Stimulated activated CD4-positive, alpha-beta T cell treated with anti-CD3 and anti-CD28 coated beads, Interleukin-12 subunit alpha, Interleukin-12 subunit beta, amount 100 ng/mL, for 4 hours (primary cell): ENCODE data around the gene BLMH.
"Not testable (repeated sequence)": the region's sequence is repeated elsewhere in the genome, so short reads cannot be mapped to it uniquely, and the experiment has no call there.

Experiments used
- DNase-seq: peaks from one replicate; pipeline ENCODE4 v3.0.0-alpha.2; 2020

BLMH gene

DNA sequence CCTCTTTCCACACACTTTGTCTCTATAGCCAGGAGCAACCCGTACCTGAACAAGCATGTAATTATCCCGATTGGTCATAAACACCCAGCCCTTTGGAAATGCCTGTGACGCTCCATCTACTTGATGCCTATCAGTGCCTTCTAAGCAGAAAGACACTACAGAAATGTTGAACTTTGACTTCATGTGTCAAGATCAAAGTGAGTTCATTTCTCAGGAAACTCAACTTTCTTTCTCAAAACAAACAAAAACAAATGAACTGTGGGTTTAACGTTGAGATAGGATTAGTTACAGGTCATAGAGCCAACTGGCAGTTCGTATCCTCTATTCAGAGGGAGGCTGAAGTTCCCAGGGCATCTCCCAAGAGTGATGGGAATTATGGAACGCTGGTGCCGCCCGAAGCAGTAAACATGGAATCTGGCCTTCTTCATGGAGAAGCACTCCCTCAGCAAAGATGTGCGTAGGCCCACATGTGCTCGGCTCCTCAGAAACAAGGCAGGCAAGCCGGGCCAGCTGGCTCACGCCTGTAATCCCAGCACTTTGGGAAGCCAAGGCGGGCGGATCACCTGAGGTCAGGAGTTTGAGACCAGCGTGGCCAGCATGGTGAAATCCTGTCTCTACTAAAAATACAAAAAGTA, 65.7 kb downstream of the BLMH start:
- DNase-seq, result no peak

DNA sequence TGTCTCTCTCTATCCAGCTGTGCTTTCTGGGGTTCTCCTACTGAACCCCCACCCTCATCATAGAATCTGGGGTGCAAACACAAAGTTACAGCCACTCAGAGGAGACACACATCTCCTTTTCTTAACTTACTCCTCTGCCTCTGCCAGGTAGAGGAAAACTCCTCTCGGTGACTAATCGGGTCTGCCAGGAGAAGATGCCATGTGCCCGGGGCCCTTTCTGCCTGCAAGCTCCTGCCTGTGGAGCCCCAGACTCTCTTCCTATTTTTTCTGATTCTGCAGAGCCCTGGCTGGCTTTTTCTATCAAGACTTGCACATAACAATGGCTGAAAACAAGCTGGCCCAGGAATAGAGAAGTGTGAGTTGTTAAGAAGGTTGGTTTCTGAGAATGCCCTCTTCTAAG, 66.6 kb downstream of the BLMH start:
- no peak for DNase-seq

DNA sequence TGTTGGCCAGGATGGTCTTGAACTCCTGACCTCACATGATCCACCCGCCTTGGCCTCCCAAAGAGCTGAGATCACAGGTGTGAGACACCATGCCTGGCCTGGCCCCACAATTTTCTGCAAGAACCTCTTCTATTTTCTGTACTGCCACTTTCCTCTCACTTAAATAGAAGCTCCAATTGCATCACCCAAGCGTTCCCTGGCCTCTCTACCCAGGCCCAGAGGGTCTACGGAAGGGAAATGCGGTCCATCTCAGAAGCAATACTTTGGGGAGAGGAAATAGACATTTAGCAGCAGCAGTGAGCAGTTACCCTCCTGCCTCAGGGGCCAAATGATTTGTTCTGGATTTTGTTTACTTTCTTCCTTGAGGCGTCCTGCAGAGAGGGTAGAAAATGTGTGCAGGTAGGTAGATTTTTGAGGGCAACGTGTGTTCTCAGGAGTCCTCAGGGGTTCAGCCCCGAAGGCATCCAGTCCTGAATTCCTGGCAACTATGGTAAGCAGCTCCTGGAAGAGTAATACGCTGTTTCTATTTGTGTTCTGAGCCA, 67.3 kb downstream of the BLMH start:
- no peak for DNase-seq

DNA sequence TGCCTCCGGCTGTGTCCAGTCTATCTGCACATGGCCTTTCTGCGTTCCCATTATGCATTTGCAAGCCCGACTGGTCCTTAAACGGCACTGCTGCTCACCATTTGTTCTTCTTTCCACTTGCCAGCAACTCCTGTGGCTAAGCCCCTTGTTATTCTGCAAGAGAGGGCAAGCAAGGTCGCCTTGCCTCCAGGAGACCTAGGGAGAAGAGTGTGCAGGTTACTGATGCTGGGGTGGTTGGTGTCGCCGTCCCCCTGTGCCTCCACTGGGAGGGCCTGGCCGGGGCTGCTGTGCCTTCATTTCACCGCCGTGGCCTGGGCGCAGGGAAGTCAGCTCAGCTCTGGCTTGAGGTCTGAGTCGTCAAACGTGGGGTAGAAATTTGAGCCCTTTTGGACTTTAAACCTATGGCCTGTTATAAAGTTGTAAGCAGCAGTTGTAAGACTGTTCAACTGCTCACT, 69.0 kb downstream of the BLMH start:
- no peak for DNase-seq

DNA sequence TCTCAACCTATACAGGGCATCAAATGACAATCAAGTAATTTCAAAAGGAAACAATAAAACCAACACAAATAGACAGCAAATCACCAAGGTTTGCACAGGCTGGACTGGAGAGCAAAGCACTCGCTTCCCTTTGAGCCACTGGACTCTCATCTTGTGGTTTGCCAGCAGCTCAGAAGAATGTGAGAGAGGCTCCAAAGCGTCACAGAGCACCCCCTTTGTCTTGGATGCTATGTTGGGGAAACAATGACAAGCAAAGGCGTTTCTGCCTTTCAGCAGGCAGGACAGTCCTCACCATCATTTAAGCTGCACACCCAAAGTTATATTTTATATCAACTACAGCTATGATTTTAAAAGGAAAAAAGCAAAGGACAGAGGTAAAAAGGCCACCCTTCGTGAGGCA, 69.5 kb downstream of the BLMH start:
- no peak for DNase-seq

DNA sequence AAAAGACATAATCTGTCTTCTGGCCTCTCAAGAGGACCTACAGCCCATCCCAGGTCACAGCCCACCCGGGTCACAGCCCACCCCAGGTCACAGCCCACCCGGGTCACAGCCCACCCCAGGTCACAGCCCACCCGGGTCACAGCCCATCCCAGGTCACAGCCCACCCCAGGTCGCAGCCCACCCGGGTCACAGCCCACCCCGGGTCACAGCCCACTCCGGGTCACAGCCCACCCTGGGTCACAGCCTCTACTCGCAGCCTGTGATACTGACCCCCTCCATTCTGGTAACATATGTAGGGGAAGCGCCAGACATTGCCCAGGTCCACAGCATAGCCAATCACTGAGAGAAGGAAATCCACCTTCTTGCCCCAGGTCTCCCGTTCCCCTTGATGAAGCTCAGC, 70.4 kb downstream of the BLMH start:
- no peak for DNase-seq

DNA sequence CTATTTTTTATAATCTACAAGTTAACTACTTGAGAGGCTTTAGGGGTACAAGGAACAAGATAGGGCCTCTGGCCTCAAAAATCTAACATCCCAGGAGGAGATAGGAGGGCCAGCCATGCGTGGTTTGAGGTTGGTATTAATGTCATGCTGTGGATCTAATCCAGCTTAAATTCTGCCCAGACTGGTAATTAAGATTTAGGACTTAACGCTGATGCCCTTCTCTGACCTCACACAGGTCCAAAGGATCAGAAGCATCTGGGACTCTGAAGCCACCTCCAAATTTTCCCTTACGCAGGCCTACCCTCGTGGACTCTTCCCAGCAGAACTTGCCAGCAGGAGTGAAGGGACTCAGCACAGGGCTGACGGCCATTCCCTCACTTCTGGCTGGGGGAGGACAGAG, 71.3 kb downstream of the BLMH start:
- no peak for DNase-seq

DNA sequence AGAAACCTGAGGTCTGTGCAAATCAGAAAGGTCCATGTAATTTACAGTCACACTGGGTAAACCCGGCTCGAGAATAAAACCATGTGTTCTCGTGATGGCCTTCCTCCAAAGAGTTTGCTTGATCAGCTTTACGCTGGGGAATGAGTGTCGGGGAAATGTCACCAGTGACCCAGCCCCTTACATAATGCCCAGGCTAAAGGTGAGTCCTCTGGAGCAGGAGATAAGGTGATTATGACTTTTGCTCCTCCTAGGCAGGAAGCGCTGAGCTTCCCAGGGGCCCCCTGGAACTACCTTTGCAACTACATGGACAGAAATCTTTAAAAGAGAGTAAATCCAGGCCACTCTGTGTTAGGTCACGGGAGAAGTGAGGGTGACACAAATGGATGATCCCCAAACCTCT, 71.9 kb downstream of the BLMH start:
- no peak for DNase-seq

DNA sequence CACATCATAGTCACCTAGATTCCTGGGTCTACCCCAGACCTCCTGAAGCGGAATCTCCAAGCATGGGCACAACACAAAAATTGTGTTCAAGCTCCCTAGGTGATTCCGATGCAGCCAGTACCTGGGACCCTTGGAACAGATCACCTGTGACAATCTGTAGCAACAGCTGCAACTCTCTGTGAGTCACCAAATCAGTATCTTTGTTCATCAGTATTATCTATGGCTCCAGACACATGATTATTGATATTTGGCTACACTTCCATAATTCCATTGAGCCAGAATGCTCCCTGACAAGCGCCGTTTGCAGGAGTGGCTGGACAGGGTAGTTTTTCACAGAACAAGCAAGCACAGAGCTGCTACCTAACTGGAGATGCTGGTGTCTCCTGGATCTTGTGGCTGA, 72.4 kb downstream of the BLMH start:
- no peak for DNase-seq

DNA sequence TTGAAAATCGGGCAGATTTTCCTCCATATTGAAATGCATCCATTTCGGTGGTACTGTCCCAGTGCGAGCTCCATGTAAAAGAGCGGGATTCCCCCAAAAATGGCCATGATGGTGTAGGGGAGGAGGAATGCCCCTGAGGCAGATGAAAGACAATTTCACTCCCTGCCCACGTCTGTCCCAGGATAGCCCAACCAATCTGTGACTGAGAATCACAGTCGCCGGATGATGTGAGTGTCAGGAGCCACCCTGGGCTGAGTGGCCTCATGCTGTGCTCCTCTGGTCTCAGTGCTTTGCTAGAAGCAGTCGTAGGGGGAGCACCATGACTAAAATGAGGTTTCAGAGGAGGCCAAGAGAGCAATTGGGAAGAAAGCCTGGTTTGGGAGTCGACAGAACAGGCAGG, 72.9 kb downstream of the BLMH start:
- no peak for DNase-seq

DNA sequence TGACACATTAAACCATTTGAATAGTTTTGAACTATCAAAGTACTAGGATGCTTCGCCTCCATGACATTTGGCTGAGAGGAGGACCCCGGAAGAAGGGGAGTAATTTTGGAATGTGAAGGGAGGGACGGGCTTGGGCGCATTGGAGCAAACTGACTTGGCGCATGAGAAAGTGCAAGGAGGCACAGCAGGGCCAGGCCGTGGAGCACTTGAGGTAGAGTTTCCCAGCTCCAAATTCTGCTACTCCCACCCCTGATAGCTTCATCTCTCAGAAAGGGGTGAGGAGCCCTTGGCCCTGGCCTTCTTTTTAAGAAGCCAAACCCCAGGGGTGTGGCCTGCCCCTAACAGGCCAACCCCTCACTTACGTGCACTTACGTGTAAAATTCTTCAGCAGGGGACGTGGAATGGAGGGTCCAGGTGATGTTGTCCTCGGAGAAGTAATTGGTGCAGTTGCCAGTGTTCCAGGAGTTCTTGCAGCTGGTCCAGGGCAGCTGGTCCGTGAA, 73.9 kb downstream of the BLMH start:
- DNase-seq, result no peak

DNA sequence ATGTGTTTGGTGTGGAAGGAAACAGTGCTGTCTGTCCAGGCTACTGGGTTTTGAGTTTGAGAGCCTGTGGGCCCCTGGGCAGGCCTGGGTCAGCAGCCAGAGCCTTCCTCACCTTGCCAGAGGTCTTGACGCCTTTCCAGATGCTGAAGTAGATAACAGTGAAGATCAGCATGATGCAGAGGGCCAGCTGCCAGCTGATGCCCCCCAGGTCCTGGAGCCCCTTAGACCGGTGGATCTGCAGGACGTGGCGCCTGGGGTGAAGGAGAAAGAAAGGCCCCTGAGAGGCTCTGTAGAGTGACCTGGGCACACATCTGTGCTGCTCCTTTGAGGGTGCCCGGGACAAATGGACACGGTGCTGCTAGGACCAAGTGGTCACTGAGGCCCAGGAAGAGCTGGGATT, 74.7 kb downstream of the BLMH start:
- DNase-seq, result no peak

DNA sequence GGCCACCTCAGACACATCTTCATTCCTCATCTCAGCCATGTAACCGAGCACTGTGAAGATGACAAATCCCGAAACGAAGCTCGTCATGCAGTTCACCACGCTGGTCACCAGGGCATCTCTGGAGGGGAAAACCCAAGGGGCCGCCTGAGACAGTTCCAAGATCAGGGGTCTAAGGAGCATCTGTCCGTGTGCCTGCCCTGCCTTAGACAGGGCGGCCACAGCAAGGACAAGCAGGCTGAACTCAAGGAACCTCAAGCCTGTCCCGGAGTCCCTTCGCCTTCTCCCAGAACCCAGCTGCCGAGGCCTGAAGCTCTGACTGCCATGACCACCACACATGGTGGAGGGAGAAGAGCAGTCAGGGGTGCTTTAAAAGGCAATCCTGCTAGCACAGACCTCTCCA, 79.0 kb downstream of the BLMH start:
- no peak for DNase-seq

DNA sequence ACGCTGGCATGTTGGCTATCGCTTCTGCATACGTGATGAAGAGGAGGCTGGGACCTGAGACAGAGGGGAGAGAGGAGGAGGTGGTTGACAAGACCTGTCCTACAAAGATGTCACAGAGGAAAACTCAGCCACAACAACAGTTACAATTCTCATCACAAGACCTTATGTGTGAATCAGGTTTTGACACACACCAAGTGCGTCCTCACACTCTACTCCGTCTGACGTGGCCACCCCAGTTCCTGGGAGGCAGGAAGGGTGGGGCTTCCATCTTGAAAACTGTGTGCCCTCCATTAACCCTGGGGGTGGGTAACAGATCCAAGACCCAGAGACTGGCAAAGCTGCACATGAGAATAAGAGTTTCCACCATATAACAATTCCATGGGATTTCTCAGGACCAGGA, 80.4 kb downstream of the BLMH start:
- no peak for DNase-seq

DNA sequence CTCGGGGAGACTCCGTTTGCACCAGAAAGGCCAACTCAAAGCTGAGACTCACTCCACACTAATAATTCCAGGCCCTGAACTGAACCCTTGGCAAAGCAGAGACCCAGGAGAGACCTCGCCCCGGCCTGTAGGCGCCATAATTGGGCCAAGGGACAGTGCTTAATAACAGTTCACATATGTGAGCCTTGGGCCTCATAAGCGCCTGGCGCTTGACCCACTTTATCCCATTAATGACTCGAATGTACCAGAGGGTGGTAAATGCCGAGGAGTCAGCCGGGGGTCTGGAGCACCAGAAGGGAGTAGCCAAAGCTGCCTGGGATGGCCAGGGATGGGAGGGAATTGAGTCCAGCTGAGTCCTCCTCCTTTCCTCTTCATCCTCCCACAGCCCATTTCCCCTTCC, 80.8 kb downstream of the BLMH start:
- no peak for DNase-seq

DNA sequence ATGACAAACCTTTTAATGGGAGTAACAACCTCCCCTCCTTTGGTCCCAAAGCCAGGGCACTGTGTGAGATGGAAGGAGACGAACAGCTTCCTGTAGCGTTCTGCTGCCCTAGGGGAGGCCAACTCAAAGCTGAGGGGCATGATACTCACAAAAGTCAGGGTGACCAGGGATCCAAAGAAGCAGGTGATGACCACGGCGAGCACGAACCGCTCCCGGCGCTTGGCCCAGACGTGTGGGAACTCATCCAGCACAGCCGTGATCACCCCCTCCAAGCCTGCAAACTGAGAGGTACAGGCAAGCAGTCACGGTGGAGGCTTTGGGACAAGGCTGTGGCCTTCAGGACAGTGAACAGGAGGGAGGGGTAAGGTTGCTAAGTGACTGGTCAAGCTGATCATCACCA, 81.4 kb downstream of the BLMH start:
- DNase-seq, result no peak

DNA sequence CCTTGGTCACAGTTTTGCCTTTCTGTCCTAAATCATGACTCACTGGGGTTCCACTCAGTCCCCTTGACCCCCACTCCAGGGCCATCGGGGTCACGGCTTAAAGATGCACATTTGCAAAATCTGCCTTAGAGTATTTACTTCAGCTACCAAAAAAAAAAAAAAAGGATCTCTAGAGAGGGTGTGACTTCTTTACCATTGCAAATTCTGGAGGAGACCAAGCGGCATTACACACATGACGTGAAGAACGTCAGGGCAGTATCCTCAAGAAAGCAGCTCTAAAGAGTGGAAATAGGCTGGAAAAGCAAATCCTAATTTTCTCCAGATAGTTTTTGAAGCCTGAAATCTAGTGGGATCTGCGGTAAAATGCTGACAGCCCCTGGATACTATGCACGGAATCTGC, 81.8 kb downstream of the BLMH start:
- no peak for DNase-seq

DNA sequence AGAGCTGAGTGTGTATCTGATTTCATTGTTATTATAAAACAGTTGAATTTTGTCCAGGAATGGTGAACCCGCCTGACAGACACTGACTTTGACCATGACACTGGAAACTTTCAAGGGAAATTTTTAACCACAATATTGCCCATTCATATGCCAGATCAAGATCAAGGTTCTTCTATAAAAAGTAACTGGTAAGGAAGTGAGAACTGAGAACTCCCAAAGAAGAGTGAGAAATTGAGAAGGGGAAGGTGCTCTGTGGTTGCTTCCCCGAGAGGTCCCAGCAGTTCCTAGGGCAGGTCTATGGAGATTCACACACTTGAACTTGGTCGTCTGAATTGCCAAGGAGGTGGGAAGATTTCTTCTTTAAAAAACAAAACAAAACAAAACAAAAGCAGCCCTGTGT, 83.5 kb downstream of the BLMH start:
- DNase-seq, result no peak

DNA sequence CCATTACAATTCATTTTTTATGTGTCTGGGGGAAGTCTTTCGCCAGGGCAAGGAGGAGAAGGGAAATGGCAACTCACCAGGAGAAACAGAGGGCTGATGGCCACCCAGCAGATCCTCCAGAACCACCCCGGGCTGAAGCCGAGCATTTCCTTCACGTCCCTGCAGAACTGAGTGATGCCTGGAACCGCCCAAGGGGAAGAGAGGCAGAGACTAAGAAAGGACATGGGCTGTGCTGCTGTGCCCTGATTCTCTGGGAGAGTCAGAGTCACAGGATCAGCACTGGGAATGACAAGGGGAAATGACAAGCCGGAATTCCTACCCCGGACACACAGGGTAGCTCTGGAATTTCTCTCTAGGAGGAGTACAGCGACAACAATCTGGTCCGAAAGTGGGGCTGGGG, 84.1 kb downstream of the BLMH start:
- no peak for DNase-seq

DNA sequence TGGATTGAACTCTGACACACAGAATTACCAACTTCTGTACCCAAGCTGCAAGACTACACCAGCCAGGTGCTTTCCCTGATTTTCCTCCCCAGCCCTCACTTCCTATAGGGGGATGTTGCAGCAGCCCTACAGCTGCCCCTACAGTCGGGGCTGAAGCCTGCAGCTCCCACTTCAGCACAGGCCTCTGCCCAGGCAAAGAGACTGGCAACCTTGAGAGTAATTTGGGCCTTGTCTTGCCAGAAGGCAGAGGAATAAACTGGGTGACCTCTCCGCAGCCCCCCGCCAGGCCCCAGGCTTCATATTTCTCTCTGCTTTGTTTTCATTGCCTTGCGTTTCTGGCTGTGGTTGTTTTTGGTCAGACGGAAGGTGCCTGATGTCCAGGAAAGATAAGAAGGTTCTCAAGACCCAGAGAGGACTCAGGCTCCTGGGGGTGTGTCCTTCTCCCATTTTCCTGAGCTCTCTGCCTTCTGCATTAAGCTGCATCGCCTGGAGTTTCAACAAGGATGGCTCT, 88.2 kb downstream of the BLMH start:
- DNase-seq, result no peak

DNA sequence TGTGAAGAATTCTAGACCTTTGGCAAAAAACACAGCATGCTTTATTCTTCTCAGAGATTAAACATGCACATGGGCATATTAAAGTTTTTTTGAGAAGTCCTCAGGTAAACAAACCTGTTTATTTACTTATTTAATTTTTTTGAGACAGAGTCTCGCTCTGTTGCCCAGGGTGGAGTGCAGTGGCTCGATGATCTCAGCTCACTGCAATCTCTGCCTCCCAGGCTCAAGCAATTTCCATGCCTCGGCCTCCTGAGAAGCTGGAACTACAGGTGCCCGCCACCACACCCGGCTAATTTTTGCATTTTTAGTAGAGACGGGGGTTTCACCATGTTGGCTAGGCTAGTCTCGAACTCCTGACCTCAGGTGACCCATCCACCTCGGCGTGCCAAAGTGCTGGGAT, 91.1 kb downstream of the BLMH start:
- DNase-seq, result not testable (repeated sequence)

DNA sequence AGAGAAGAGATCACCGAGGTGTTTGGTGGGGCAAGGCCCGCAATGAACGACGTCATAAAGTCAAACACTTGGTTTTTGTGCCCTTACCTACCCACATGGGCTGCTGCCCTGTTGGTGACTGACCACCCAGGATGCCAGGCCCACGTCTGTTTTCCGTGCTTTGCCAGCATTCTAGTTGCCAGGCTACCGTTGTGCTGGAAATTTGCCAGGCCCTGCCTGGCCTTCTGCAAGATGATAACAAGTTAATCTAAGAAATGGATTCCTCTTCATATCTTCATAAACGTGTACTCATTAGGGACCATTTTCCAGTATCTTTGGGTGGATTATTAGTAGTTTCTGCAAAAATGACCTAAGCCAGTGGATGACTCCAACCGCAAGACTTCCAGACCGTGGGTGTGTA, 91.6 kb downstream of the BLMH start:
- no peak for DNase-seq

DNA sequence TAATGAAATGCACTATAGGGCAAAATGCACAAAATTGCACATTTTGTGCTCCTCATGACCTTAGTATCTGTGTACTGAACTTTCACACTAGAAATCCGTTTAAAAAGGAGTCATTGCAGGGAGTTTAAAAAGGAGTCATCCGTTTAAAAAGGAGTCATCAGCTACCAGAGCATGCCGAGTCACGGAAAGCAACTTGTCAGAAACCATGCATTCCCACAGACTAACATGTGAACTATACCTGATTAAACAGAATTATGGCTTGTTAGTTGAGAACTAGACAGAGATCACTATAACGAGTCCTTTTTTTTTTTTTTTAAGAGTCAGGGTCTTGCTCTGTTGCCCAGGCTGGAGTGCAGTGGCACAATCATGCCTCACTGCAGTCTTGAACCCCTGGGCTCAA, 92.1 kb downstream of the BLMH start:
- DNase-seq, result no peak
